ENCODE measurements around the gene MTRF1L.
"Not testable (repeated sequence)": the region's sequence is repeated elsewhere in the genome, so short reads cannot be mapped to it uniquely, and the experiment has no call there.

Gene MTRF1L

GRCh38 chr6:152966168-152966894 lies 36.2 kb downstream of the MTRF1L start:
- DNase-seq: not testable (repeated sequence)

- no peak for DNase-seq
Measured at GRCh38 chr6:152959333-152959732, 43.2 kb downstream of the MTRF1L start.

GRCh38 chr6:152957796-152958195 lies 44.7 kb downstream of the MTRF1L start:
- no peak for DNase-seq

- DNase-seq: peak; percentile 31
Measured at GRCh38 chr6:152954443-152954842, 48.1 kb downstream of the MTRF1L start.

- peak; percentile 71 for DNase-seq
Measured at GRCh38 chr6:152952866-152953509, 49.5 kb downstream of the MTRF1L start.

- DNase-seq: no peak
Measured at GRCh38 chr6:152952045-152952444, 50.5 kb downstream of the MTRF1L start.

- no peak for DNase-seq
Measured at GRCh38 chr6:152950240-152950639, 52.3 kb downstream of the MTRF1L start.

GRCh38 chr6:152948150-152948768 lies 54.2 kb downstream of the MTRF1L start:
- DNase-seq: peak; percentile 82

GRCh38 chr6:152946995-152947394 lies 55.5 kb downstream of the MTRF1L start:
- no peak for DNase-seq

- no peak for DNase-seq
Measured at GRCh38 chr6:152946484-152946883, 56.0 kb downstream of the MTRF1L start.

- no peak for DNase-seq
Measured at GRCh38 chr6:152943260-152943897, 59.1 kb downstream of the MTRF1L start.

GRCh38 chr6:152942319-152942869 lies 60.1 kb downstream of the MTRF1L start:
- no peak for DNase-seq

GRCh38 chr6:152941746-152942145 lies 60.8 kb downstream of the MTRF1L start:
- DNase-seq: no peak

Measured in OCI-M1 (cell line).